A673 (cell line): ENCODE results near the gene TTLL10. TPM values are rescaled to one million over a fixed set of nuclear protein-coding genes. Genes with fewer than 3 reads are reported as not detected.
"Not testable (repeated sequence)": the region's sequence is repeated elsewhere in the genome, so short reads cannot be mapped to it uniquely, and the experiment has no call there.

Source experiments
- BruUV-seq: library from RNA; stranded (reverse); fragments of 400-500 nt; replicated peaks from 2 replicates; lab custom pipeline; 2021; lab: Mats Ljungman, UMichigan
- CTCF ChIA-PET: fragments of 300-600 bp; sonication (Branson Sonifier 250); formaldehyde crosslinking; loops from one replicate; lab custom pipeline; 2022; ENCODE audit warnings: antibody characterized with exemption; lab: Charles Lee
- POLR2A ChIA-PET: fragments of 300-600 bp; sonication (Branson Sonifier 250); formaldehyde crosslinking; loops from one replicate; lab custom pipeline; 2022; ENCODE audit warnings: antibody characterized with exemption; ENCODE audit not compliant: low non-redundant PET; lab: Charles Lee
- DNase-seq: peaks from one replicate; pipeline ENCODE4 v3.0.0-alpha.2; 2015; ENCODE audit warnings: low spot score
- H3K27ac ChIP-seq: fragments of 200-600 bp; sonication (generic); 2 replicates; pipeline ENCODE4 v1.5.1; 2016; ENCODE audit warnings: mixed run types, low read depth, mild to moderate bottlenecking, mixed read lengths, antibody characterized with exemption, low read length; ENCODE audit not compliant: poor library complexity, severe bottlenecking
- H3K27me3 ChIP-seq: fragments of 200-600 bp; sonication (generic); replicated peaks from 2 replicates; pipeline ENCODE4 v1.6.1; 2017; ENCODE audit warnings: mixed run types, low read depth, mild to moderate bottlenecking, mixed read lengths, antibody characterized with exemption, low read length; ENCODE audit not compliant: insufficient read depth, poor library complexity
- H3K36me3 ChIP-seq: fragments of 200-600 bp; sonication (generic); 2 replicates; pipeline ENCODE4 v1.6.1; 2016; ENCODE audit warnings: mixed run types, mild to moderate bottlenecking, mixed read lengths, antibody characterized with exemption, low read length; ENCODE audit not compliant: insufficient read depth, poor library complexity, severe bottlenecking
- H3K4me1 ChIP-seq: fragments of 200-600 bp; sonication (generic); 2 replicates; pipeline ENCODE4 v1.6.1; 2017; ENCODE audit warnings: mixed run types, mild to moderate bottlenecking, mixed read lengths, antibody characterized with exemption, low read length; ENCODE audit not compliant: insufficient read depth, poor library complexity, severe bottlenecking
- H3K4me3 ChIP-seq: fragments of 200-600 bp; sonication (generic); 2 replicates; pipeline ENCODE4 v1.5.1; 2016; ENCODE audit warnings: low read depth, mixed run types, mild to moderate bottlenecking, mixed read lengths, low read length; ENCODE audit not compliant: poor library complexity, severe bottlenecking
- H3K9me3 ChIP-seq: fragments of 200-600 bp; sonication (generic); 2 replicates; pipeline ENCODE4 v1.6.1; 2016; ENCODE audit warnings: mixed run types, low read depth, mild to moderate bottlenecking, mixed read lengths, antibody characterized with exemption, low read length; ENCODE audit not compliant: poor library complexity, severe bottlenecking
- CTCF ChIP-seq: fragments of 300-800, 200-600 bp; sonication (generic); conservative IDR thresholded peaks from 2 replicates; pipeline ENCODE4 v1.5.1; 2017; ENCODE audit warnings: low read depth, mild to moderate bottlenecking, antibody characterized with exemption, low read length, moderate library complexity, mixed read lengths
- EZH2 ChIP-seq: fragments of 200-600 bp; sonication (generic); IDR thresholded peaks from 2 replicates; pipeline ENCODE4 v1.6.1; 2017; ENCODE audit warnings: borderline replicate concordance, low read depth, mild to moderate bottlenecking, mixed read lengths, antibody characterized with exemption, low read length; ENCODE audit not compliant: poor library complexity, severe bottlenecking
- intact Hi-C: fragments of 100-400 bp; cut with micrococcal nuclease; formaldehyde crosslinking; loops from one replicate; pipeline ENCODE4 v1.10.0; 2022; ENCODE audit not compliant: unreplicated experiment
- total RNA-seq: library from RNA; stranded (reverse); gene quantifications from 2 replicates; pipeline ENCODE4 v1.2.3, GENCODE V29; 2021

The TTLL10 gene
- total RNA-seq, 1 experiment from 2014 or later = not detected

DNA sequence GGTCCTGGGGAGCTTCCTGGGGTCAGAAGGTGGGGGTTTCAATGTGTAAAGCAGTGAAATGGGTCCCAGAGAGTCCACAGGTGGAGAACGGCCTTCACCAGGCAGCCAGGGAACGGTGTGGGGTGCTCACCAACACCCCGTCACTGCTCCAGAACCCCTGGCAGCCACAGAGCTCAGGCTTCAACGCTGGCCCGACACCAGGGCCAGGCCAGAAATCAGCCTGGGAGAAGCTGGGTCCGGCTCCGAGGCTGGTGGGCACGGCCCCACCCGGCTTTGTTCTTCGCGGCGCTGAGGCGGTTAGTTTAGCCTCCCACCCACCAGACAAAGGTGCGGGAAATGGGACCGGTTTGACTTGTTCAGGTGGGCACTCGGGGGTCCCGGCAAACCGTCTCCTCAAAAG is 33.0 kb upstream of the TTLL10 start:
- TF ChIP-seq EZH2 (no peak), CTCF (no peak)
- POLR2A ChIA-PET = no interaction called here

DNA sequence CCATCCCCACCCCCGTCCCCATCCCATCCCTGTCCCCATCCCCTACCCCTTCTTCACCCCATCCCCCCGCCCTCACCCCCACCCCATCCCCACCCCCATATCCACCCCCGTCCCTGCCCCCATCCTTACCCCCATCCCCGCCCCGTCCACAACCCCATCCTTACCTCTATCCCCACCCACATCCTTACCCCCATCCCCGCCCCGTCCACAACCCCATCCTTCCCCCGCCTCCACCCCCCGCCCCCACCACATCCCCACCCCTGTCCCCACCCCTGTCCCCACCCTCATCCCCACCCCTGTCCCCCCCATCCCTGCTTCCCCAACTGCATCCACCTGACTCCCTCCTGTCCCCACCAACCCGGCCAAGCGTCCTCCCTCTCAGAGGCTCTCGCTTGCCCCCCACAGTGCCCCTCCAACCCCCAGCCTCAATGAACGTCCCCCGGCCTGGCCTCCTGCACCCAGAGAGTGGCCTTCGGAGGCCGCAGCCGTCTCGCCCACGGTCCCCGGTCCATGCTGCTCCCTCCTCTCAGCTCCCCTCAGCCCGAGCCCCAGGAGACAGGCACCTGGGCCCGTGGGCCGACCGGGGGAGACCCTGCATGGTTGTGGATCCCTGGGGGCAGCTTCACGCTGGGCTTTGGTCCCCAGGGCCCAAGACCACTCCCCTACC is 32.3 kb upstream of the TTLL10 start:
- intact Hi-C loops = no loop called here
- CTCF ChIA-PET = no interaction called here
- H3K27ac ChIP-seq = no peak overlapping the region

More for the DNA sequence above, 33.0 kb upstream of the TTLL10 start:
- CTCF ChIA-PET = no interaction called here
- H3K9me3 ChIP-seq = no peaks in the 10 kb centered on the region
- no peaks in the 10 kb centered on the region for H3K4me1 ChIP-seq
- no peaks in the 10 kb centered on the region for H3K36me3 ChIP-seq
- H3K4me3 ChIP-seq = no peak overlapping the region
- DNase-seq = no peak
- H3K27ac ChIP-seq = no peak overlapping the region
- H3K27me3 ChIP-seq = no peaks in the 10 kb centered on the region
- intact Hi-C loops = no loop called here
- BruUV-seq = no TSS peak

DNA sequence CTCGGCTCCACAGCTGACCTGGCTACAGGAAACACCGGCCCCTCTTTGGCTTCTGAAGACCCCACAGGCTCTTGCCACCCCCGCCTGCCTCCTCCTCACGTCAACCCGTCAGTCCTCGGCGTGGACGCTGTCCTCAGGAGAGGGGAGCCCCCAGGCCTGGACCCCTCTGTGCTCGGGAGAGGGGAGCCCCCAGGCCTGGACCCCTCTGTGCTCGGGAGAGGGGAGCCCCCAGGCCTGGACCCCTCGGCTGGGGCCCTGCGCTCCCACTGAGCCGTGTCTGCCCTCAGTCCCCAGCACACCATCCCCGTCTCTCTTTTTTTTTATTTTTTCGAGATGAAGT is 31.8 kb upstream of the TTLL10 start:
- CTCF ChIA-PET = no interaction called here
- no peak overlapping the region for H3K4me3 ChIP-seq
- POLR2A ChIA-PET = no interaction called here

More for the DNA sequence above, 32.3 kb upstream of the TTLL10 start:
- no peak for DNase-seq
- Histone ChIP-seq H3K27me3 (no peaks in the 10 kb centered on the region), H3K9me3 (no peaks in the 10 kb centered on the region), H3K4me3 (no peak overlapping the region), H3K4me1 (no peaks in the 10 kb centered on the region), H3K36me3 (no peaks in the 10 kb centered on the region)
- BruUV-seq = no TSS peak
- POLR2A ChIA-PET = no interaction called here
- TF ChIP-seq CTCF (no peak), EZH2 (no peak)

GRCh38 chr1:1142352-1142751 is 31.3 kb upstream of the TTLL10 start:
- intact Hi-C loops, H3K4me3 ChIP-seq, POLR2A ChIA-PET, H3K4me1 ChIP-seq, H3K27ac ChIP-seq, DNase-seq, CTCF ChIA-PET, H3K27me3 ChIP-seq, H3K36me3 ChIP-seq, BruUV-seq, H3K9me3 ChIP-seq: not testable (repeated sequence)

More for the DNA sequence above, 31.8 kb upstream of the TTLL10 start:
- no peak for TF ChIP-seq EZH2
- TF ChIP-seq CTCF = no peak
- H3K27me3 ChIP-seq = no peaks in the 10 kb centered on the region
- DNase-seq = no peak
- no peaks in the 10 kb centered on the region for H3K9me3 ChIP-seq
- intact Hi-C loops = no loop called here
- no TSS peak for BruUV-seq
- no peaks in the 10 kb centered on the region for H3K4me1 ChIP-seq
- H3K36me3 ChIP-seq = no peaks in the 10 kb centered on the region
- no peak overlapping the region for H3K27ac ChIP-seq
